GM21381 (cell line): Measurements from ENCODE around the gene APOC4.
"Not testable (repeated sequence)": the region's sequence is repeated elsewhere in the genome, so short reads cannot be mapped to it uniquely, and the experiment has no call there.

Source experiments
- ATAC-seq: cut with Tn5 transposase; IDR thresholded peaks from one replicate; pipeline ENCODE4 v1.9.1; 2021; ENCODE audit warnings: mild to moderate bottlenecking, moderate library complexity; ENCODE audit not compliant: unreplicated experiment

The APOC4 gene

GRCh38 chr19:44942067-44942571 lies at the start of gene APOC4:
Gene APOC4, plus strand, starts transcription at chr19:44942237. Its CDS starts 41 bp downstream, at chr19:44942278.
- no peak for ATAC-seq

- ATAC-seq: no peak
These were observed 49.1 kb upstream of the APOC4 start for GRCh38 chr19:44892932-44893331.

- no peak for ATAC-seq
These were observed 48.5 kb upstream of the APOC4 start for GRCh38 chr19:44893332-44894051.

GRCh38 chr19:44894052-44894400 lies 48.0 kb upstream of the APOC4 start:
- ATAC-seq: no peak

- ATAC-seq: no peak
These were observed 47.1 kb upstream of the APOC4 start for GRCh38 chr19:44894946-44895345.

GRCh38 chr19:44897835-44898234 lies 44.2 kb upstream of the APOC4 start:
- no peak for ATAC-seq

- no peak for ATAC-seq
These were observed 41.5 kb upstream of the APOC4 start for GRCh38 chr19:44900328-44901244.

GRCh38 chr19:44903216-44903601 lies 38.8 kb upstream of the APOC4 start:
- ATAC-seq: no peak

GRCh38 chr19:44903602-44904425 lies 38.2 kb upstream of the APOC4 start:
- ATAC-seq: no peak

GRCh38 chr19:44904426-44904994 lies 37.5 kb upstream of the APOC4 start:
- no peak for ATAC-seq

- ATAC-seq: no peak
These were observed 36.4 kb upstream of the APOC4 start, which contains the start of gene APOE for GRCh38 chr19:44905437-44906160. Gene APOE, plus strand, starts transcription at chr19:44905796. Its CDS starts 829 bp downstream, at chr19:44906625.

- no peak for ATAC-seq
These were observed 34.4 kb upstream of the APOC4 start for GRCh38 chr19:44907613-44908012.

GRCh38 chr19:44908074-44908835 lies 33.8 kb upstream of the APOC4 start:
- no peak for ATAC-seq

GRCh38 chr19:44908836-44909261 lies 33.2 kb upstream of the APOC4 start:
- no peak for ATAC-seq

- no peak for ATAC-seq
These were observed 32.3 kb upstream of the APOC4 start for GRCh38 chr19:44909775-44910174.

- not testable (repeated sequence) for ATAC-seq
These were observed 30.1 kb upstream of the APOC4 start for GRCh38 chr19:44911896-44912295.

GRCh38 chr19:44912854-44913253 lies 29.2 kb upstream of the APOC4 start:
- ATAC-seq: no peak

GRCh38 chr19:44913512-44914432 lies 28.3 kb upstream of the APOC4 start:
- ATAC-seq: not testable (repeated sequence)
